Endothelial cell of umbilical vein (primary cell): ENCODE data around the gene RSBN1. TPM values are rescaled to one million over a fixed set of nuclear protein-coding genes. Genes with fewer than 3 reads are reported as not detected.

Source experiments
- BruUV-seq: library from RNA; stranded (reverse); fragments of 400-500 nt; replicated peaks from 2 replicates; lab custom pipeline; 2021; lab: Mats Ljungman, UMichigan
- CTCF ChIA-PET: fragments of 300-600, 350-600 bp; sonication (Branson Sonifier 250); formaldehyde crosslinking; loops from one replicate; lab custom pipeline; 2021; ENCODE audit warnings: antibody characterized with exemption, inconsistent platforms; lab: Charles Lee
- POLR2A ChIA-PET: fragments of 300-600, 350-600 bp; sonication (Branson Sonifier 250); formaldehyde crosslinking; loops from one replicate; lab custom pipeline; 2021; ENCODE audit warnings: antibody characterized with exemption, inconsistent platforms; lab: Charles Lee
- DNase-seq: peaks from one replicate; pipeline ENCODE4 v3.0.0-alpha.2; 2011; ENCODE audit warnings: low read depth, low spot score
- FAIRE-seq: peaks from 2 replicates; lab custom pipeline; 2011; peaks lifted over from hg19 to GRCh38; lab: Jason Lieb, UNC
- H2AFZ ChIP-seq: 2 replicates; pipeline ENCODE4 v1.6.0; 2012; ENCODE audit warnings: low read depth, low read length, control low read depth, inconsistent platforms
- H3K27ac ChIP-seq: 2 replicates; pipeline ENCODE4 v1.5.1; 2011; ENCODE audit warnings: low read depth, mild to moderate bottlenecking, control low read depth, low read length, moderate library complexity; ENCODE audit not compliant: insufficient read depth
- H3K27me3 ChIP-seq, 2 experiments: 2 replicates each; pipeline versions ENCODE4 v1.6.0 to v1.6.1; 2011; ENCODE audit warnings: low read length in 2 of 2, mixed read lengths in 1 of 2; ENCODE audit not compliant: control insufficient read depth in 2 of 2, insufficient read depth in 2 of 2
- H3K36me3 ChIP-seq, 2 experiments: 2 replicates in 1 of 2; 3 replicates in 1 of 2; pipeline ENCODE4 v1.5.1; 2011; ENCODE audit warnings: low read length in 2 of 2, mild to moderate bottlenecking in 1 of 2, moderate library complexity in 1 of 2; ENCODE audit not compliant: control insufficient read depth in 2 of 2, insufficient read depth in 2 of 2; ENCODE audit errors: extremely low read depth in 1 of 2
- H3K4me1 ChIP-seq: 3 replicates; pipeline ENCODE4 v1.5.1; 2011; ENCODE audit warnings: mild to moderate bottlenecking, low read length; ENCODE audit not compliant: control insufficient read depth, insufficient read depth; ENCODE audit errors: extremely low read depth
- H3K4me2 ChIP-seq: 2 replicates; pipeline ENCODE4 v1.6.1; 2011; ENCODE audit warnings: low read length, control low read depth, mixed read lengths; ENCODE audit not compliant: insufficient read depth
- H3K4me3 ChIP-seq, 3 experiments: fragments of 200-600 bp in 1 of 3; sonication (generic), shearing (Covaris generic) in 1 of 3; replicated peaks in 1 of 3; 2 replicates each; pipeline ENCODE4 v1.5.1; 2011 to 2016; ENCODE audit warnings: control low read depth in 3 of 3, low read length in 3 of 3, mild to moderate bottlenecking in 2 of 3, inconsistent platforms in 1 of 3, low read depth in 1 of 3, moderate library complexity in 1 of 3; ENCODE audit not compliant: insufficient read depth in 1 of 3
- H3K79me2 ChIP-seq: 2 replicates; pipeline ENCODE4 v1.6.0; 2012; ENCODE audit warnings: low read length, inconsistent platforms; ENCODE audit not compliant: control insufficient read depth, insufficient read depth
- H3K9ac ChIP-seq: replicated peaks from 2 replicates; pipeline ENCODE3; 2011; ENCODE audit warnings: low read length, control low read depth; ENCODE audit not compliant: insufficient read depth; ENCODE audit errors: extremely low read depth
- H3K9me1 ChIP-seq: replicated peaks from 3 replicates; pipeline ENCODE4 v1.6.0; 2011; ENCODE audit warnings: mild to moderate bottlenecking, low read length; ENCODE audit not compliant: control insufficient read depth, insufficient read depth; ENCODE audit errors: extremely low read depth
- H3K9me3 ChIP-seq: replicated peaks from 2 replicates; pipeline ENCODE4 v1.5.1; 2012; ENCODE audit warnings: low read length, inconsistent platforms; ENCODE audit not compliant: control insufficient read depth, insufficient read depth
- H4K20me1 ChIP-seq: replicated peaks from 2 replicates; pipeline ENCODE3; 2011; ENCODE audit warnings: mild to moderate bottlenecking, low read length; ENCODE audit not compliant: control insufficient read depth, insufficient read depth; ENCODE audit errors: extremely low read depth
- EZH2 ChIP-seq: IDR thresholded peaks from 2 replicates; pipeline ENCODE4 v1.6.1; 2012; ENCODE audit warnings: borderline replicate concordance, low read depth, mild to moderate bottlenecking, moderate library complexity, low read length, inconsistent platforms; ENCODE audit not compliant: severe bottlenecking
- FOS ChIP-seq: IDR thresholded peaks from 2 replicates; pipeline ENCODE4 v1.6.1; 2011; ENCODE audit warnings: mild to moderate bottlenecking, low read length, moderate library complexity, borderline replicate concordance; ENCODE audit not compliant: insufficient read depth
- GATA2 ChIP-seq: IDR thresholded peaks from 2 replicates; pipeline ENCODE4 v1.7.0; 2011; ENCODE audit warnings: low read depth, mild to moderate bottlenecking, moderate library complexity, mixed read lengths, low read length; ENCODE audit not compliant: insufficient read length, insufficient read depth
- JUN ChIP-seq: IDR thresholded peaks from 2 replicates; pipeline ENCODE4 v1.6.1; 2011; ENCODE audit warnings: borderline replicate concordance, low read depth; ENCODE audit not compliant: insufficient read length, insufficient read depth
- MYC ChIP-seq: IDR thresholded peaks from one replicate; pipeline ENCODE4 v1.6.1; 2011; ENCODE audit warnings: mild to moderate bottlenecking, low read depth, low read length
- POLR2A ChIP-seq: IDR thresholded peaks from 2 replicates; pipeline ENCODE4 v1.6.1; 2012; ENCODE audit warnings: low read depth, mild to moderate bottlenecking, control low read depth, low read length
- POLR2AphosphoS5 ChIP-seq: IDR thresholded peaks from 2 replicates; pipeline ENCODE4 v1.6.1; 2012; ENCODE audit warnings: low read depth, mild to moderate bottlenecking, control low read depth, low read length, moderate library complexity; ENCODE audit not compliant: insufficient read depth
- dilution Hi-C: fragments of 300-500 bp; cut with MboI; formaldehyde crosslinking; loops from one replicate; pipeline ENCODE4 v1.15.0; 2019; ENCODE audit warnings: low sequenced_read_pairs; ENCODE audit not compliant: extremely low pct_ligation_motif_present
- intact Hi-C: fragments of 100-400 bp; cut with micrococcal nuclease; formaldehyde crosslinking; loops from one replicate; pipeline ENCODE4 v1.10.0; 2022
- polyA plus RNA-seq, 4 experiments: library from polyadenylated mRNA; depleted of rRNA in 3 of 4; stranded (reverse) in 3 of 4; unstranded in 1 of 4; fragments of >200 nt; gene quantifications; 2 replicates each; pipeline versions ENCODE4 v1.2.1 to v1.2.3, GENCODE V29; 2011 to 2012; ENCODE audit warnings: missing spikeins in 1 of 4
- total RNA-seq: library from RNA; stranded (reverse); gene quantifications from 2 replicates; pipeline ENCODE4 v1.2.3, GENCODE V29; 2021
- TF ChIP-seq, protein P1 (sequence below): IDR thresholded peaks from 2 replicates; pipeline ENCODE4 v1.6.1; 2011; ENCODE audit not compliant: insufficient read depth, insufficient read length
- TF ChIP-seq, protein P2 (sequence below), 2 donors: IDR thresholded peaks; 1 replicate in 1 of 2; 2 replicates in 1 of 2; pipeline ENCODE4 v1.5.1; 2011; ENCODE audit warnings: low read length in 2 of 2, mild to moderate bottlenecking in 2 of 2, moderate library complexity in 2 of 2, control low read depth in 1 of 2, inconsistent platforms in 1 of 2, low read depth in 1 of 2; ENCODE audit not compliant: insufficient read depth in 1 of 2; ENCODE audit errors: extremely low read depth in 1 of 2

RSBN1 gene
- total and polyA plus RNA-seq, 2 donors (not counting 3 experiments of a cell fraction or from before 2014, with no cell fraction given): 4.0 to 13.4 TPM

DNA sequence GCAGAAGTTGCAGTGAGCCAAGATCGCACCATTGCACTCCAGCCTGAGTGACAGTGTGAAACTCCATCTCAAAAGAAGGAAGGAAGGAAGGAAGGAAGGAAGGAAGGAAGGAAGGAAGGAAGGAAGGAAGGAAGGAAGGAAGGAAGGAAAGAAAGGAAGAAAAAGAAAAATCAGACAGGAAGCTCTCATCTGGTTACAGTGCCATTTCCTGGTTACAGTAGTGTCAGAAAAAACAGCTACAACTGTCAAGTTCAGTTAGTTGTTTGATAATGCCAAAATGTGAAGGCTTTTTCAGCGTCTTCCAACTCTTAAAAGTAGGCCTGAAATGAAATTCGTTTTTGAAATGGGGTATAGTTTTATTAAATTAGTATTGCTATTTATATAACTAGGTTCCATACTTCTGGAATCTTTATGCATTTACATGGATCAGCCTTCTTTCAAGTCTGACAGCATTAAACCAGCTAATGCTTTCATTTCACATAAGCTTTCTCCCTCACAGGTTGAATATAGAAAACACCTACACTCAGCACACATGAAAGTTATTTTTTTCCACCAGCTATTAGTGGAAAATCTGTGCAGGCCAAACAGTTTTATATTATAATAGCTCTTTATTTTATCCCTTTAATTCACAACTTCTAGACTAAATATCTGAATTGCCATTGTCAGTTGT is 38.0 kb upstream of the RSBN1 start:
- POLR2A ChIA-PET: no interaction called here
- H3K4me1 ChIP-seq: no peaks in the 10 kb centered on the region
- H3K27ac ChIP-seq: no peak overlapping the region
- intact Hi-C loops (no loop called here), dilution Hi-C loops (no loop called here)
- no peaks in the 10 kb centered on the region for H3K9me3 ChIP-seq
- no peak for TF ChIP-seq GATA2
- TF ChIP-seq FOS: no peak
- TF ChIP-seq EZH2: no peak
- TF ChIP-seq MYC: no peak
- TF ChIP-seq, protein P1, sequence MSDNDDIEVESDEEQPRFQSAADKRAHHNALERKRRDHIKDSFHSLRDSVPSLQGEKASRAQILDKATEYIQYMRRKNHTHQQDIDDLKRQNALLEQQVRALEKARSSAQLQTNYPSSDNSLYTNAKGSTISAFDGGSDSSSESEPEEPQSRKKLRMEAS: no peak
- no peak for TF ChIP-seq POLR2A
- no peak for TF ChIP-seq POLR2AphosphoS5
- TF ChIP-seq, protein P2, sequence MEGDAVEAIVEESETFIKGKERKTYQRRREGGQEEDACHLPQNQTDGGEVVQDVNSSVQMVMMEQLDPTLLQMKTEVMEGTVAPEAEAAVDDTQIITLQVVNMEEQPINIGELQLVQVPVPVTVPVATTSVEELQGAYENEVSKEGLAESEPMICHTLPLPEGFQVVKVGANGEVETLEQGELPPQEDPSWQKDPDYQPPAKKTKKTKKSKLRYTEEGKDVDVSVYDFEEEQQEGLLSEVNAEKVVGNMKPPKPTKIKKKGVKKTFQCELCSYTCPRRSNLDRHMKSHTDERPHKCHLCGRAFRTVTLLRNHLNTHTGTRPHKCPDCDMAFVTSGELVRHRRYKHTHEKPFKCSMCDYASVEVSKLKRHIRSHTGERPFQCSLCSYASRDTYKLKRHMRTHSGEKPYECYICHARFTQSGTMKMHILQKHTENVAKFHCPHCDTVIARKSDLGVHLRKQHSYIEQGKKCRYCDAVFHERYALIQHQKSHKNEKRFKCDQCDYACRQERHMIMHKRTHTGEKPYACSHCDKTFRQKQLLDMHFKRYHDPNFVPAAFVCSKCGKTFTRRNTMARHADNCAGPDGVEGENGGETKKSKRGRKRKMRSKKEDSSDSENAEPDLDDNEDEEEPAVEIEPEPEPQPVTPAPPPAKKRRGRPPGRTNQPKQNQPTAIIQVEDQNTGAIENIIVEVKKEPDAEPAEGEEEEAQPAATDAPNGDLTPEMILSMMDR (IDR thresholded peaks at IDR 0.05; ENCODE audit: extremely low read depth in 1 of 2, insufficient read depth in 1 of 2, low read depth in 1 of 2, low read length in 2 of 2): no peak
- no peak for TF ChIP-seq JUN
- H3K27me3 ChIP-seq: no peaks in the 10 kb centered on the region
- no peak overlapping the region for H3K4me3 ChIP-seq
- H3K9me1 ChIP-seq: no peaks in the 10 kb centered on the region
- DNase-seq (no peak), FAIRE-seq (no peak)
- H2AFZ ChIP-seq: no peak overlapping the region
- H3K9ac ChIP-seq: no peak overlapping the region
- no peaks in the 10 kb centered on the region for H3K79me2 ChIP-seq
- no peak overlapping the region for H3K4me2 ChIP-seq
- CTCF ChIA-PET: interaction anchor here (0.5 to 1.2 kb wide), 3 partner anchors 9 to 15 kb away, joined by 3 to 7 read pairs (median 6); no protein-coding TSS in a partner anchor
- H3K36me3 ChIP-seq: no peaks in the 10 kb centered on the region
- no peaks in the 10 kb centered on the region for H4K20me1 ChIP-seq
- no TSS peak for BruUV-seq
